Endothelial cell of umbilical vein (primary cell): ENCODE results near the gene AK9. TPM values are rescaled to one million over a fixed set of nuclear protein-coding genes. Genes with fewer than 3 reads are reported as not detected.

ENCODE experiments used
- BruUV-seq: library from RNA; stranded (reverse); fragments of 400-500 nt; replicated peaks from 2 replicates; lab custom pipeline; 2021; lab: Mats Ljungman, UMichigan
- CTCF ChIA-PET: fragments of 300-600, 350-600 bp; sonication (Branson Sonifier 250); formaldehyde crosslinking; loops from one replicate; lab custom pipeline; 2021; ENCODE audit warnings: antibody characterized with exemption, inconsistent platforms; lab: Charles Lee
- POLR2A ChIA-PET: fragments of 300-600, 350-600 bp; sonication (Branson Sonifier 250); formaldehyde crosslinking; loops from one replicate; lab custom pipeline; 2021; ENCODE audit warnings: antibody characterized with exemption, inconsistent platforms; lab: Charles Lee
- DNase-seq: peaks from one replicate; pipeline ENCODE4 v3.0.0-alpha.2; 2011; ENCODE audit warnings: low read depth, low spot score
- FAIRE-seq: peaks from 2 replicates; lab custom pipeline; 2011; peaks lifted over from hg19 to GRCh38; lab: Jason Lieb, UNC
- H2AFZ ChIP-seq: 2 replicates; pipeline ENCODE4 v1.6.0; 2012; ENCODE audit warnings: low read depth, low read length, control low read depth, inconsistent platforms
- H3K27ac ChIP-seq: 2 replicates; pipeline ENCODE4 v1.5.1; 2011; ENCODE audit warnings: low read depth, mild to moderate bottlenecking, control low read depth, low read length, moderate library complexity; ENCODE audit not compliant: insufficient read depth
- H3K27me3 ChIP-seq, 2 experiments: 2 replicates each; pipeline versions ENCODE4 v1.6.0 to v1.6.1; 2011; ENCODE audit warnings: low read length in 2 of 2, mixed read lengths in 1 of 2; ENCODE audit not compliant: control insufficient read depth in 2 of 2, insufficient read depth in 2 of 2
- H3K36me3 ChIP-seq, 2 experiments: 2 replicates in 1 of 2; 3 replicates in 1 of 2; pipeline ENCODE4 v1.5.1; 2011; ENCODE audit warnings: low read length in 2 of 2, mild to moderate bottlenecking in 1 of 2, moderate library complexity in 1 of 2; ENCODE audit not compliant: control insufficient read depth in 2 of 2, insufficient read depth in 2 of 2; ENCODE audit errors: extremely low read depth in 1 of 2
- H3K4me1 ChIP-seq: 3 replicates; pipeline ENCODE4 v1.5.1; 2011; ENCODE audit warnings: mild to moderate bottlenecking, low read length; ENCODE audit not compliant: control insufficient read depth, insufficient read depth; ENCODE audit errors: extremely low read depth
- H3K4me2 ChIP-seq: 2 replicates; pipeline ENCODE4 v1.6.1; 2011; ENCODE audit warnings: low read length, control low read depth, mixed read lengths; ENCODE audit not compliant: insufficient read depth
- H3K4me3 ChIP-seq, 3 experiments: fragments of 200-600 bp in 1 of 3; sonication (generic), shearing (Covaris generic) in 1 of 3; replicated peaks in 1 of 3; 2 replicates each; pipeline ENCODE4 v1.5.1; 2011 to 2016; ENCODE audit warnings: control low read depth in 3 of 3, low read length in 3 of 3, mild to moderate bottlenecking in 2 of 3, inconsistent platforms in 1 of 3, low read depth in 1 of 3, moderate library complexity in 1 of 3; ENCODE audit not compliant: insufficient read depth in 1 of 3
- H3K79me2 ChIP-seq: 2 replicates; pipeline ENCODE4 v1.6.0; 2012; ENCODE audit warnings: low read length, inconsistent platforms; ENCODE audit not compliant: control insufficient read depth, insufficient read depth
- H3K9ac ChIP-seq: replicated peaks from 2 replicates; pipeline ENCODE3; 2011; ENCODE audit warnings: low read length, control low read depth; ENCODE audit not compliant: insufficient read depth; ENCODE audit errors: extremely low read depth
- H3K9me1 ChIP-seq: replicated peaks from 3 replicates; pipeline ENCODE4 v1.6.0; 2011; ENCODE audit warnings: mild to moderate bottlenecking, low read length; ENCODE audit not compliant: control insufficient read depth, insufficient read depth; ENCODE audit errors: extremely low read depth
- H3K9me3 ChIP-seq: replicated peaks from 2 replicates; pipeline ENCODE4 v1.5.1; 2012; ENCODE audit warnings: low read length, inconsistent platforms; ENCODE audit not compliant: control insufficient read depth, insufficient read depth
- H4K20me1 ChIP-seq: replicated peaks from 2 replicates; pipeline ENCODE3; 2011; ENCODE audit warnings: mild to moderate bottlenecking, low read length; ENCODE audit not compliant: control insufficient read depth, insufficient read depth; ENCODE audit errors: extremely low read depth
- EZH2 ChIP-seq: IDR thresholded peaks from 2 replicates; pipeline ENCODE4 v1.6.1; 2012; ENCODE audit warnings: borderline replicate concordance, low read depth, mild to moderate bottlenecking, moderate library complexity, low read length, inconsistent platforms; ENCODE audit not compliant: severe bottlenecking
- FOS ChIP-seq: IDR thresholded peaks from 2 replicates; pipeline ENCODE4 v1.6.1; 2011; ENCODE audit warnings: mild to moderate bottlenecking, low read length, moderate library complexity, borderline replicate concordance; ENCODE audit not compliant: insufficient read depth
- GATA2 ChIP-seq: IDR thresholded peaks from 2 replicates; pipeline ENCODE4 v1.7.0; 2011; ENCODE audit warnings: low read depth, mild to moderate bottlenecking, moderate library complexity, mixed read lengths, low read length; ENCODE audit not compliant: insufficient read length, insufficient read depth
- JUN ChIP-seq: IDR thresholded peaks from 2 replicates; pipeline ENCODE4 v1.6.1; 2011; ENCODE audit warnings: borderline replicate concordance, low read depth; ENCODE audit not compliant: insufficient read length, insufficient read depth
- MYC ChIP-seq: IDR thresholded peaks from one replicate; pipeline ENCODE4 v1.6.1; 2011; ENCODE audit warnings: mild to moderate bottlenecking, low read depth, low read length
- POLR2A ChIP-seq: IDR thresholded peaks from 2 replicates; pipeline ENCODE4 v1.6.1; 2012; ENCODE audit warnings: low read depth, mild to moderate bottlenecking, control low read depth, low read length
- POLR2AphosphoS5 ChIP-seq: IDR thresholded peaks from 2 replicates; pipeline ENCODE4 v1.6.1; 2012; ENCODE audit warnings: low read depth, mild to moderate bottlenecking, control low read depth, low read length, moderate library complexity; ENCODE audit not compliant: insufficient read depth
- dilution Hi-C: fragments of 300-500 bp; cut with MboI; formaldehyde crosslinking; loops from one replicate; pipeline ENCODE4 v1.15.0; 2019; ENCODE audit warnings: low sequenced_read_pairs; ENCODE audit not compliant: extremely low pct_ligation_motif_present
- intact Hi-C: fragments of 100-400 bp; cut with micrococcal nuclease; formaldehyde crosslinking; loops from one replicate; pipeline ENCODE4 v1.10.0; 2022
- polyA plus RNA-seq, 4 experiments: library from polyadenylated mRNA; depleted of rRNA in 3 of 4; stranded (reverse) in 3 of 4; unstranded in 1 of 4; fragments of >200 nt; gene quantifications; 2 replicates each; pipeline versions ENCODE4 v1.2.1 to v1.2.3, GENCODE V29; 2011 to 2012; ENCODE audit warnings: missing spikeins in 1 of 4
- total RNA-seq: library from RNA; stranded (reverse); gene quantifications from 2 replicates; pipeline ENCODE4 v1.2.3, GENCODE V29; 2021
- TF ChIP-seq, protein P1 (sequence below), 2 donors: IDR thresholded peaks; 1 replicate in 1 of 2; 2 replicates in 1 of 2; pipeline ENCODE4 v1.5.1; 2011; ENCODE audit warnings: low read length in 2 of 2, mild to moderate bottlenecking in 2 of 2, moderate library complexity in 2 of 2, control low read depth in 1 of 2, inconsistent platforms in 1 of 2, low read depth in 1 of 2; ENCODE audit not compliant: insufficient read depth in 1 of 2; ENCODE audit errors: extremely low read depth in 1 of 2
- TF ChIP-seq, protein P2 (sequence below): IDR thresholded peaks from 2 replicates; pipeline ENCODE4 v1.6.1; 2011; ENCODE audit not compliant: insufficient read depth, insufficient read length

Gene AK9
- total and polyA plus RNA-seq, 2 donors (not counting 3 experiments of a cell fraction or from before 2014, with no cell fraction given): 1.4 to 3.2 TPM

DNA sequence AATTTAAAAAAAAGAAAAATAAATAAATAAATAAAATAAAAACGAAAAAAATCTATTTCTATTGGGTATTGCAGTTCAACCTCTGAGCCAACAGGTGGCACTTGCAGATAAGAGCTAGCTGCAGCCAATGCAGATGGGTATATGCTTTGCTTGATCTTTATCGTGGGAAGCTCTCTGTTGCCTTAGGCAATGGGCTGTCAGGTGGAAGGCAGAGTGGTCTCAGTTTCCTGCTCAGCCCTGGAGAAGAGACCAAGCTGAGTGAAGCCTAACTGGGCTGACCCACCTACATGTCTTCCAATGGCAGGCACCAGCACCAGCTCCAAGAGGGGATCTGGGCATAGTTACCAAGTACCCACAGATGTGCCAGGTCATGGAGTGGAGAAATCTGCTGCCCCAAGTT is 95.0 kb downstream of the AK9 start:
- dilution Hi-C loops (no loop called here), intact Hi-C loops (loop anchor here (1.0 to 2.0 kb wide), 4 partner anchors 95 to 795 kb away; partner anchors contain the start of genes AK9 and FIG4)
- H3K79me2 ChIP-seq: no peaks in the 10 kb centered on the region
- no peaks in the 10 kb centered on the region for H3K27me3 ChIP-seq
- no peaks in the 10 kb centered on the region for H3K36me3 ChIP-seq
- ChIA-PET CTCF (interaction anchor here (0.6 to 1.5 kb wide), 37 partner anchors 9 to 796 kb away, joined by 3 to 59 read pairs (median 5); partner anchors contain the start of genes AK9 and FIG4), POLR2A (no interaction called here)
- peak; percentile 50 for DNase-seq
- H3K4me1 ChIP-seq: no peaks in the 10 kb centered on the region
- H3K4me3 ChIP-seq: no peak overlapping the region
- FAIRE-seq: no peak
- H4K20me1 ChIP-seq: no peaks in the 10 kb centered on the region
- no peaks in the 10 kb centered on the region for H3K9me3 ChIP-seq
- no peak overlapping the region for H3K9ac ChIP-seq
- no peak overlapping the region for H3K27ac ChIP-seq
- no TSS peak for BruUV-seq
- no peak overlapping the region for H2AFZ ChIP-seq
- no peaks in the 10 kb centered on the region for H3K9me1 ChIP-seq
- no peak overlapping the region for H3K4me2 ChIP-seq
- TF ChIP-seq JUN (no peak), GATA2 (peak; percentile 83), EZH2 (no peak), MYC (no peak), FOS (no peak), POLR2AphosphoS5 (no peak), POLR2A (no peak)
- TF ChIP-seq, protein P1, sequence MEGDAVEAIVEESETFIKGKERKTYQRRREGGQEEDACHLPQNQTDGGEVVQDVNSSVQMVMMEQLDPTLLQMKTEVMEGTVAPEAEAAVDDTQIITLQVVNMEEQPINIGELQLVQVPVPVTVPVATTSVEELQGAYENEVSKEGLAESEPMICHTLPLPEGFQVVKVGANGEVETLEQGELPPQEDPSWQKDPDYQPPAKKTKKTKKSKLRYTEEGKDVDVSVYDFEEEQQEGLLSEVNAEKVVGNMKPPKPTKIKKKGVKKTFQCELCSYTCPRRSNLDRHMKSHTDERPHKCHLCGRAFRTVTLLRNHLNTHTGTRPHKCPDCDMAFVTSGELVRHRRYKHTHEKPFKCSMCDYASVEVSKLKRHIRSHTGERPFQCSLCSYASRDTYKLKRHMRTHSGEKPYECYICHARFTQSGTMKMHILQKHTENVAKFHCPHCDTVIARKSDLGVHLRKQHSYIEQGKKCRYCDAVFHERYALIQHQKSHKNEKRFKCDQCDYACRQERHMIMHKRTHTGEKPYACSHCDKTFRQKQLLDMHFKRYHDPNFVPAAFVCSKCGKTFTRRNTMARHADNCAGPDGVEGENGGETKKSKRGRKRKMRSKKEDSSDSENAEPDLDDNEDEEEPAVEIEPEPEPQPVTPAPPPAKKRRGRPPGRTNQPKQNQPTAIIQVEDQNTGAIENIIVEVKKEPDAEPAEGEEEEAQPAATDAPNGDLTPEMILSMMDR (IDR thresholded peaks at IDR 0.05; ENCODE audit: extremely low read depth in 1 of 2, insufficient read depth in 1 of 2, low read depth in 1 of 2, low read length in 2 of 2): peak in 1 of 2 donors; percentile 51
- TF ChIP-seq, protein P2, sequence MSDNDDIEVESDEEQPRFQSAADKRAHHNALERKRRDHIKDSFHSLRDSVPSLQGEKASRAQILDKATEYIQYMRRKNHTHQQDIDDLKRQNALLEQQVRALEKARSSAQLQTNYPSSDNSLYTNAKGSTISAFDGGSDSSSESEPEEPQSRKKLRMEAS: no peak
